BE2C (cell line): Measurements from ENCODE around the gene ZG16B.

Experiments
- DNase-seq: peaks from one replicate; pipeline ENCODE4 v3.0.0-alpha.2; 2020
- H3K27me3 ChIP-seq: fragments of 250-450 bp; sonication (Bioruptor Pico); 2 replicates; pipeline ENCODE4 v1.5.1; 2020; ENCODE audit warnings: mild to moderate bottlenecking
- H3K36me3 ChIP-seq: fragments of 250-450 bp; sonication (Bioruptor Pico); 2 replicates; pipeline ENCODE4 v1.5.1; 2020; ENCODE audit warnings: mild to moderate bottlenecking
- H3K4me1 ChIP-seq: fragments of 250-450 bp; sonication (Bioruptor Pico); 2 replicates; pipeline ENCODE4 v1.5.1; 2020
- H3K4me3 ChIP-seq: 2 replicates; pipeline ENCODE4 v1.5.1; 2011; ENCODE audit warnings: low read depth, low read length
- H3K9me3 ChIP-seq: fragments of 250-450 bp; sonication (Bioruptor Pico); 2 replicates; pipeline ENCODE4 v1.5.1; 2020
- TF ChIP-seq, protein P1 (sequence below): IDR thresholded peaks from 2 replicates; pipeline ENCODE4 v1.5.1; 2012; ENCODE audit warnings: mild to moderate bottlenecking, low read depth, low read length

The ZG16B gene

DNA sequence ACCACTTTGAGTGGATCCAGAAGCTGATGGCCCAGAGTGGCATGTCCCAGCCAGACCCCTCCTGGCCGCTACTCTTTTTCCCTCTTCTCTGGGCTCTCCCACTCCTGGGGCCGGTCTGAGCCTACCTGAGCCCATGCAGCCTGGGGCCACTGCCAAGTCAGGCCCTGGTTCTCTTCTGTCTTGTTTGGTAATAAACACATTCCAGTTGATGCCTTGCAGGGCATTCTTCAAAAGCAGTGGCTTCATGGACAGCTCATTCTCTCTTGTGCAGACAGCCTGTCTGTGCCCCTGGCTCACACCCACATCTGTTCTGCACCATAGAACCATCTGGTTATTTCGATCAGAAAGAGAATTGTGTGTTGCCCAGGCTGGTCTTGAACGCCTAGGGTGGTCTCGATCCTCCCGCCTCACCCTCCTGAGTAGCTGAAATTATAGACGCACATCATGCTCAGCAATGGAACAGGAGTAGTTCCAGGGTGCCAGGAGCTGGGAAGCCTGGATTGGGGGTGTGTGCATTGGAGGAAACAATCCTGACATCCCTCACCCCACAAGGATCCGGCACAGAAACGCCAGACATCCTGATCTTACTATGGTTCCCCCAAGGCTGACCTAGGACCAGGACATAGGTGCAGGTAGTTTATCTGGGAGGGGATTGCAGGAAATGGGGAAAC, 8.5 kb upstream of the ZG16B start:
- H3K4me1 ChIP-seq: no peaks in the 10 kb centered on the region
- TF ChIP-seq, protein P1, sequence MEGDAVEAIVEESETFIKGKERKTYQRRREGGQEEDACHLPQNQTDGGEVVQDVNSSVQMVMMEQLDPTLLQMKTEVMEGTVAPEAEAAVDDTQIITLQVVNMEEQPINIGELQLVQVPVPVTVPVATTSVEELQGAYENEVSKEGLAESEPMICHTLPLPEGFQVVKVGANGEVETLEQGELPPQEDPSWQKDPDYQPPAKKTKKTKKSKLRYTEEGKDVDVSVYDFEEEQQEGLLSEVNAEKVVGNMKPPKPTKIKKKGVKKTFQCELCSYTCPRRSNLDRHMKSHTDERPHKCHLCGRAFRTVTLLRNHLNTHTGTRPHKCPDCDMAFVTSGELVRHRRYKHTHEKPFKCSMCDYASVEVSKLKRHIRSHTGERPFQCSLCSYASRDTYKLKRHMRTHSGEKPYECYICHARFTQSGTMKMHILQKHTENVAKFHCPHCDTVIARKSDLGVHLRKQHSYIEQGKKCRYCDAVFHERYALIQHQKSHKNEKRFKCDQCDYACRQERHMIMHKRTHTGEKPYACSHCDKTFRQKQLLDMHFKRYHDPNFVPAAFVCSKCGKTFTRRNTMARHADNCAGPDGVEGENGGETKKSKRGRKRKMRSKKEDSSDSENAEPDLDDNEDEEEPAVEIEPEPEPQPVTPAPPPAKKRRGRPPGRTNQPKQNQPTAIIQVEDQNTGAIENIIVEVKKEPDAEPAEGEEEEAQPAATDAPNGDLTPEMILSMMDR: no peak
- H3K36me3 ChIP-seq: no peaks in the 10 kb centered on the region
- no peak for DNase-seq
- no peak overlapping the region for H3K4me3 ChIP-seq
- no peaks in the 10 kb centered on the region for H3K27me3 ChIP-seq
- no peaks in the 10 kb centered on the region for H3K9me3 ChIP-seq

DNA sequence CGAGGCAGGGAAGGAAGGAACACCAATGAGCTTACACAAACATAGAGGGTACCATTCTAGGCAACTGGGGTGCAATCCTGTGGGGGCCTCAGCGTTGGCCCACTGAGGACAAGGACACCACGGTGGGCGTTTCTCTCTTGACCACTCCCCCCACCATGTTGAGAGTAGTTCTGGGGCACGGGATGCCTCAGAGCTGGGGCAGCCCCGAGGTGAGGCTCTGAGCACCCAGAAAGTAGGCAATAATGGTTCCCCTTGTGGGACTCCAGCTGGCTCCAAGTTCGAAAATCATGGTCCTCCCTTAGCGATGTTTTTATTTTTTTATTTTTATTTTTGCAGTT, 8.0 kb upstream of the ZG16B start:
- no peaks in the 10 kb centered on the region for H3K27me3 ChIP-seq
- H3K9me3 ChIP-seq: no peaks in the 10 kb centered on the region
- no peak for DNase-seq
- no peak overlapping the region for H3K4me3 ChIP-seq
- no peaks in the 10 kb centered on the region for H3K4me1 ChIP-seq
- TF ChIP-seq, protein P1: no peak
- H3K36me3 ChIP-seq: no peaks in the 10 kb centered on the region

- no peak overlapping the region for H3K4me3 ChIP-seq
- TF ChIP-seq, protein P1: no peak
- H3K9me3 ChIP-seq: no peaks in the 10 kb centered on the region
- no peaks in the 10 kb centered on the region for H3K27me3 ChIP-seq
- H3K36me3 ChIP-seq: no peaks in the 10 kb centered on the region
- no peaks in the 10 kb centered on the region for H3K4me1 ChIP-seq
- no peak for DNase-seq
These were observed 7.6 kb upstream of the ZG16B start for GRCh38 chr16:2822496-2822895.

DNA sequence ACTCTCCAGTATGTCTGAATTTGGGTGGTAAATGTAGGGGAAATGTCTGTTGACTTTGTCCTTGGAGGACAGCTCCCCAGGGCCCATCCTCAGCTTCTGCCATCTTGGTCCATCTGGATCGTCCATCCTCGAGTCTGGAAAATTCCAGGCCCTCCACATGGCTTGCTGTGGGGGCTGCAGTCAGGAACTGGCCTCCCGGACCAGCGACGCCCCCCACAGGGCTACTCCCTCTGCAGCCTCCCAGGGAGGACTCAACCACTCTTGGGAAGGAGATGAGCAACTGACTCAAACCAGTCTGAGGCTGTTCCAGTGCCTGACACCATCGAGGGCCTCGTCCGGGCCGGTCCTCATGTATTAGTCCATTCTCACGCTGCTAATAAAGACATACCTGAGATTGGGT, 5.5 kb upstream of the ZG16B start:
- Histone ChIP-seq H3K27me3 (no peaks in the 10 kb centered on the region), H3K4me3 (no peak overlapping the region), H3K4me1 (no peaks in the 10 kb centered on the region)

DNA sequence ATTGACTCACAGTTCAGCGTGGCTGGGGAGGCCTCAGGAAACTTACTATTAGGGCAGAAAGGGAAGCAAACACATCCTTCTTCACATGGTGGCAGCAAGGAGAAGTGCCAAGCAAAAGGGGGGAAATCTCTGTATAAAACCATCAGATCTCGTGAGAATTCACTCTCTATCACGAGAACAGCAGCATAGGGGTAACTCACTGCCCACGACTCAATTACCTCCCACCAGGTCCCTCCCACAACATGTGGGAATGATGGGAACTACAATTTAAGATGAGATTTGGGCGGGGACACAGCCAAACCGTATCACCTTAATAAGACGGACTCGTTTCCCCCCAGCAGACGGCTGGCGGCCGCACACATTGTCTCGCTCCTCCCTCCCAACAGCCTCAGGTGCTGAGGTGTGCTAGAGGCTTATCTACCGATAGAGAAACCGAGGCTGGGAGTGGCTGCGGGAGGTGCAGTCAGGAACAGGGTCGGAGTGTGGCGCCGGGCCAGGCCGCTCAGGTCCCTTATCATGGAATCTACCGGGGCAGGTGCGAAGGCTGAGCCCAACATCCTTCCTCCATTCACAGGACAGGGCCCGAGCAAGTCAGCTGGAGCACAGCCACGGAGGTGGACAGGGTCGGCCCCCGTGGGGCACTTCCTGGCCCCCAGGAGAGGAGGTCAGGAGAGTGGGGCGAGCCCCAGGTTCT, 4.9 kb upstream of the ZG16B start:
- Histone ChIP-seq H3K36me3 (no peaks in the 10 kb centered on the region), H3K4me1 (no peaks in the 10 kb centered on the region), H3K27me3 (no peaks in the 10 kb centered on the region), H3K4me3 (no peak overlapping the region), H3K9me3 (no peaks in the 10 kb centered on the region)
- TF ChIP-seq, protein P1: no peak
- DNase-seq: no peak

More for the DNA sequence above, 5.5 kb upstream of the ZG16B start:
- Histone ChIP-seq H3K9me3 (no peaks in the 10 kb centered on the region), H3K36me3 (no peaks in the 10 kb centered on the region)
- no peak for DNase-seq
- TF ChIP-seq, protein P1: no peak

- Histone ChIP-seq H3K27me3 (no peaks in the 10 kb centered on the region), H3K9me3 (no peaks in the 10 kb centered on the region), H3K4me1 (no peaks in the 10 kb centered on the region), H3K4me3 (no peak overlapping the region), H3K36me3 (no peaks in the 10 kb centered on the region)
- no peak for DNase-seq
- TF ChIP-seq, protein P1: no peak
These were observed 4.2 kb upstream of the ZG16B start for GRCh38 chr16:2825906-2826305.
